ENCODE data around the gene UGCG.

- no peak for TF ChIP-seq ZFP30 (CRISPR knock-in tag; IDR thresholded peaks at IDR 0.05)
- no peak for TF ChIP-seq POU6F1 (CRISPR knock-in tag; IDR thresholded peaks at IDR 0.05; ENCODE audit: borderline replicate concordance, low read depth)
- TF ChIP-seq TOX (CRISPR knock-in tag; IDR thresholded peaks at IDR 0.05; ENCODE audit: borderline replicate concordance): no peak
- no peak for TF ChIP-seq ZNF70 (CRISPR knock-in tag; IDR thresholded peaks at IDR 0.05)
- no peak for TF ChIP-seq GLIS3 (CRISPR knock-in tag; IDR thresholded peaks at IDR 0.05)
- no peak for TF ChIP-seq PATZ1 (CRISPR knock-in tag; IDR thresholded peaks at IDR 0.05; ENCODE audit: borderline replicate concordance)
- no peak for TF ChIP-seq SNAI2 (CRISPR knock-in tag; IDR thresholded peaks at IDR 0.05)
Measured at GRCh38 chr9:111970827-111971226, 74.2 kb downstream of the UGCG start.
